Large intestine (tissue), 3 donors: ENCODE data around the gene ZBTB38. TPM values are rescaled to one million over a fixed set of nuclear protein-coding genes. Genes with fewer than 3 reads are reported as not detected.

Experiments used
- DNase-seq, 2 donors: peaks; one replicate each; pipeline versions ENCODE4 v3.0.0 to v3.0.0-alpha.2; 2013
- H3K27ac ChIP-seq: one replicate; pipeline ENCODE4 v1.5.1; 2013; ENCODE audit warnings: low read length
- H3K27me3 ChIP-seq: 2 replicates; pipeline ENCODE4 v1.6.1; 2013; ENCODE audit warnings: low read length; ENCODE audit not compliant: control insufficient read depth, insufficient read depth
- H3K36me3 ChIP-seq: 2 replicates; pipeline ENCODE4 v1.6.1; 2013; ENCODE audit warnings: low read length; ENCODE audit not compliant: control insufficient read depth, insufficient read depth
- H3K4me1 ChIP-seq: one replicate; pipeline ENCODE4 v1.6.1; 2013; ENCODE audit warnings: low read length; ENCODE audit not compliant: control insufficient read depth, insufficient read depth
- H3K4me3 ChIP-seq: one replicate; pipeline ENCODE4 v1.5.1; 2013; ENCODE audit warnings: low read length
- H3K9me3 ChIP-seq: one replicate; pipeline ENCODE4 v1.6.1; 2013; ENCODE audit warnings: mild to moderate bottlenecking, low read depth, low read length, moderate library complexity; ENCODE audit not compliant: control insufficient read depth
- WGBS: methylation state at CpG from one replicate; pipeline ENCODE4 v1.1.5; 2013; ENCODE audit warnings: low lambda C conversion rate; ENCODE audit not compliant: insufficient coverage; 5-methylcytosine and 5-hydroxymethylcytosine counted together
- polyA plus RNA-seq: library from polyadenylated mRNA; unstranded; fragments of 120-200 nt; gene quantifications from one replicate; pipeline ENCODE4 v1.2.1, GENCODE V29; 2013

The ZBTB38 gene
- polyA plus RNA-seq, 1 donor: 147 TPM

GRCh38 chr3:141411251-141411771 lies 43.0 kb downstream of the ZBTB38 start:
- H3K36me3 ChIP-seq: peaks cover 72% of the 10 kb centered on the region
- whole genome bisulfite sequencing: 70% methylated on average over 2 of the region's 7 CpGs
- no peaks in the 10 kb centered on the region for H3K27me3 ChIP-seq
- H3K4me1 ChIP-seq: peaks cover 22% of the 10 kb centered on the region
- H3K9me3 ChIP-seq: no peaks in the 10 kb centered on the region
- no peak overlapping the region for H3K4me3 ChIP-seq
- no peak for DNase-seq
- H3K27ac ChIP-seq: peak overlapping the region; percentile 67

GRCh38 chr3:141412087-141412935 lies 44.0 kb downstream of the ZBTB38 start:
- WGBS: 71% methylated on average over 4 of the region's 10 CpGs
- Histone ChIP-seq H3K4me3 (no peak overlapping the region), H3K27ac (peak overlapping the region; percentile 67), H3K36me3 (peaks cover 76% of the 10 kb centered on the region), H3K9me3 (no peaks in the 10 kb centered on the region), H3K4me1 (peaks cover 22% of the 10 kb centered on the region), H3K27me3 (no peaks in the 10 kb centered on the region)
- peak in 1 of 2 donors; percentile 48 for DNase-seq

- H3K4me3 ChIP-seq: no peak overlapping the region
- H3K27me3 ChIP-seq: no peaks in the 10 kb centered on the region
- peak overlapping the region; percentile 67 for H3K27ac ChIP-seq
- peaks cover 22% of the 10 kb centered on the region for H3K4me1 ChIP-seq
- peaks cover 73% of the 10 kb centered on the region for H3K36me3 ChIP-seq
- DNase-seq: peak; percentile 28 to 39
- WGBS: no CpG with 5 or more reads among the region's 11 CpGs
- no peaks in the 10 kb centered on the region for H3K9me3 ChIP-seq
Observed at GRCh38 chr3:141412936-141413354, 44.6 kb downstream of the ZBTB38 start.

GRCh38 chr3:141413391-141413790 lies 45.1 kb downstream of the ZBTB38 start:
- Histone ChIP-seq H3K36me3 (peaks cover 76% of the 10 kb centered on the region), H3K4me3 (no peak overlapping the region), H3K27me3 (no peaks in the 10 kb centered on the region), H3K9me3 (no peaks in the 10 kb centered on the region), H3K4me1 (peaks cover 22% of the 10 kb centered on the region), H3K27ac (peak overlapping the region; percentile 67)
- no peak for DNase-seq
- WGBS: no CpG with 5 or more reads among the region's 3 CpGs

GRCh38 chr3:141413801-141414689 lies 45.7 kb downstream of the ZBTB38 start:
- H3K27me3 ChIP-seq: no peaks in the 10 kb centered on the region
- no peak overlapping the region for H3K27ac ChIP-seq
- no peak overlapping the region for H3K4me3 ChIP-seq
- DNase-seq: no peak
- peaks cover 22% of the 10 kb centered on the region for H3K4me1 ChIP-seq
- no peaks in the 10 kb centered on the region for H3K9me3 ChIP-seq
- H3K36me3 ChIP-seq: peaks cover 74% of the 10 kb centered on the region
- 83% methylated on average over 1 of the region's 11 CpGs for WGBS

- H3K4me1 ChIP-seq: peaks cover 14% of the 10 kb centered on the region
- H3K36me3 ChIP-seq: peaks cover 70% of the 10 kb centered on the region
- WGBS: 87% methylated on average over 3 of the region's 5 CpGs
- H3K27ac ChIP-seq: no peak overlapping the region
- no peaks in the 10 kb centered on the region for H3K27me3 ChIP-seq
- H3K9me3 ChIP-seq: no peaks in the 10 kb centered on the region
- no peak overlapping the region for H3K4me3 ChIP-seq
- no peak for DNase-seq
Observed at GRCh38 chr3:141414800-141415462, 46.6 kb downstream of the ZBTB38 start.

- Histone ChIP-seq H3K36me3 (peaks cover 63% of the 10 kb centered on the region), H3K9me3 (no peaks in the 10 kb centered on the region), H3K4me1 (peaks cover 4% of the 10 kb centered on the region), H3K27ac (no peak overlapping the region), H3K4me3 (no peak overlapping the region), H3K27me3 (no peaks in the 10 kb centered on the region)
- no CpG with 5 or more reads among the region's 3 CpGs for WGBS
- no peak for DNase-seq
Observed at GRCh38 chr3:141415953-141416352, 47.6 kb downstream of the ZBTB38 start.

Other genes starting within 250 kb of the ZBTB38 start
- 20.2 TPM for gene PXYLP1, start 136.7 kb upstream of the ZBTB38 start, polyA plus RNA-seq
- gene RASA2, start 118.5 kb downstream of the ZBTB38 start, polyA plus RNA-seq: 17.8 TPM